H1 (cell line): ENCODE measurements around the gene PKN3. TPM values are rescaled to one million over a fixed set of nuclear protein-coding genes. Genes with fewer than 3 reads are reported as not detected.
A peak's percentile ranks its signal among the peaks of the same experiment; 100 is the strongest.

ENCODE experiments used
- CTCF ChIA-PET: fragments of 300-600 bp; sonication (Branson Sonifier 250); formaldehyde crosslinking; loops from one replicate; lab custom pipeline; 2021; ENCODE audit not compliant: partially characterized antibody; lab: Charles Lee
- POLR2A ChIA-PET: fragments of 300-600 bp; sonication (Branson Sonifier 250); formaldehyde crosslinking; loops from one replicate; lab custom pipeline; 2021; ENCODE audit warnings: inconsistent platforms; ENCODE audit not compliant: partially characterized antibody; lab: Charles Lee
- DNase-seq, 2 experiments: peaks; one replicate each; pipeline versions ENCODE4 v3.0.0 to v3.0.0-alpha.2; 2010 to 2022; ENCODE audit warnings: low spot score in 2 of 2, low read depth in 1 of 2, mixed read lengths in 1 of 2
- FAIRE-seq: peaks from 2 replicates; lab custom pipeline; 2011; peaks lifted over from hg19 to GRCh38; lab: Jason Lieb, UNC
- H2AFZ ChIP-seq: 2 replicates; pipeline ENCODE4 v1.8.1; 2012; ENCODE audit warnings: low read length, inconsistent platforms
- H2AK5ac ChIP-seq: 2 replicates; pipeline ENCODE4 v1.6.1; 2013; ENCODE audit warnings: low read depth, low read length
- H2BK120ac ChIP-seq: replicated peaks from 2 replicates; pipeline ENCODE3; 2013; ENCODE audit warnings: low read depth, low read length, inconsistent platforms
- H2BK12ac ChIP-seq: 2 replicates; pipeline ENCODE4 v1.6.1; 2013; ENCODE audit warnings: low read depth, low read length
- H2BK15ac ChIP-seq: 2 replicates; pipeline ENCODE4 v1.6.1; 2013; ENCODE audit warnings: low read length
- H2BK20ac ChIP-seq: 2 replicates; pipeline ENCODE4 v1.6.1; 2013; ENCODE audit warnings: low read length
- H2BK5ac ChIP-seq: 2 replicates; pipeline ENCODE4 v1.6.1; 2013; ENCODE audit warnings: low read depth, low read length
- H3K14ac ChIP-seq: 2 replicates; pipeline ENCODE4 v1.6.1; 2013; ENCODE audit warnings: inconsistent platforms; ENCODE audit not compliant: insufficient read length
- H3K18ac ChIP-seq: 2 replicates; pipeline ENCODE4 v1.6.1; 2013; ENCODE audit warnings: low read length; ENCODE audit errors: extremely low read depth
- H3K23ac ChIP-seq: 2 replicates; pipeline ENCODE4 v1.6.1; 2013; ENCODE audit warnings: inconsistent platforms; ENCODE audit not compliant: insufficient read length
- H3K23me2 ChIP-seq: 2 replicates; pipeline ENCODE4 v1.6.1; 2013; ENCODE audit warnings: low read depth, low read length
- H3K27ac ChIP-seq: 2 replicates; pipeline ENCODE4 v1.6.1; 2011; ENCODE audit warnings: low read depth, low read length, inconsistent platforms
- H3K27me3 ChIP-seq, 4 experiments: replicated peaks in 1 of 4; 1 replicate in 1 of 4; 2 replicates in 3 of 4; pipeline versions ENCODE4 v1.6.1 to v1.8.1; 2011 to 2013; ENCODE audit warnings: low read length in 3 of 4, mild to moderate bottlenecking in 3 of 4, inconsistent platforms in 2 of 4, mixed read lengths in 2 of 4, moderate library complexity in 1 of 4; ENCODE audit not compliant: control insufficient read depth in 3 of 4, insufficient read depth in 3 of 4; ENCODE audit errors: extremely low read depth in 1 of 4
- H3K36me3 ChIP-seq, 4 experiments: 2 replicates each; pipeline versions ENCODE4 v1.6.1 to v1.8.1; 2011 to 2013; ENCODE audit warnings: mild to moderate bottlenecking in 4 of 4, low read length in 3 of 4, moderate library complexity in 2 of 4, control low read depth in 1 of 4, inconsistent platforms in 1 of 4; ENCODE audit not compliant: insufficient read depth in 4 of 4, control insufficient read depth in 2 of 4
- H3K4ac ChIP-seq: replicated peaks from 2 replicates; pipeline ENCODE3; 2013; ENCODE audit warnings: low read length, low read depth, mixed read lengths, inconsistent platforms; ENCODE audit not compliant: insufficient read length
- H3K4me1 ChIP-seq, 4 experiments: replicated peaks in 1 of 4; 1 replicate in 1 of 4; 2 replicates in 3 of 4; pipeline versions ENCODE4 v1.6.1 to v1.8.1; 2011 to 2013; ENCODE audit warnings: low read length in 3 of 4, inconsistent platforms in 2 of 4, mixed read lengths in 1 of 4; ENCODE audit not compliant: insufficient read depth in 4 of 4, control insufficient read depth in 3 of 4
- H3K4me2 ChIP-seq, 2 experiments: 2 replicates each; pipeline versions ENCODE4 v1.6.1 to v1.8.1; 2011 to 2013; ENCODE audit warnings: low read depth in 2 of 2, low read length in 2 of 2, control low read depth in 1 of 2, inconsistent platforms in 1 of 2, mild to moderate bottlenecking in 1 of 2; ENCODE audit not compliant: insufficient read depth in 1 of 2
- H3K4me3 ChIP-seq, 4 experiments: fragments of 200-600, 300-600 bp in 1 of 4; sonication (generic), shearing (Covaris generic), sonication (Bioruptor Twin) in 1 of 4; 2 replicates each; pipeline versions ENCODE4 v1.5.1 to v1.8.1; 2011 to 2016; ENCODE audit warnings: low read length in 4 of 4, low read depth in 3 of 4, control low read depth in 2 of 4, inconsistent platforms in 2 of 4, mild to moderate bottlenecking in 2 of 4, mixed read lengths in 1 of 4, moderate library complexity in 1 of 4; ENCODE audit not compliant: insufficient read depth in 2 of 4; ENCODE audit errors: extremely low read depth in 1 of 4
- H3K56ac ChIP-seq: replicated peaks from 2 replicates; pipeline ENCODE3; 2013; ENCODE audit warnings: low read depth, mild to moderate bottlenecking, mixed read lengths, low read length, inconsistent platforms; ENCODE audit not compliant: insufficient read length
- H3K79me1 ChIP-seq: 2 replicates; pipeline ENCODE4 v1.6.1; 2013; ENCODE audit warnings: low read depth, low read length, control low read depth
- H3K79me2 ChIP-seq, 2 experiments: 2 replicates each; pipeline versions ENCODE4 v1.6.1 to v1.8.1; 2012 to 2013; ENCODE audit warnings: low read length in 2 of 2, mild to moderate bottlenecking in 2 of 2, inconsistent platforms in 1 of 2; ENCODE audit not compliant: insufficient read depth in 2 of 2, control insufficient read depth in 1 of 2
- H3K9ac ChIP-seq, 4 experiments: replicated peaks in 1 of 4; 1 replicate in 1 of 4; 2 replicates in 3 of 4; pipeline versions ENCODE4 v1.6.1 to v1.8.1; 2011 to 2013; ENCODE audit warnings: low read depth in 3 of 4, low read length in 3 of 4, control low read depth in 2 of 4, mild to moderate bottlenecking in 2 of 4, moderate library complexity in 2 of 4, inconsistent platforms in 1 of 4; ENCODE audit errors: extremely low read depth in 1 of 4
- H3K9me3 ChIP-seq, 2 experiments: 2 replicates each; pipeline versions ENCODE4 v1.6.1 to v1.8.1; 2012 to 2013; ENCODE audit warnings: mild to moderate bottlenecking in 2 of 2, moderate library complexity in 2 of 2, control low read depth in 1 of 2, inconsistent platforms in 1 of 2, low read depth in 1 of 2, low read length in 1 of 2, mixed read lengths in 1 of 2; ENCODE audit not compliant: insufficient read depth in 2 of 2
- H4K20me1 ChIP-seq, 2 experiments: replicated peaks in 1 of 2; 2 replicates each; pipeline versions ENCODE3 to v1.8.1; 2011 to 2013; ENCODE audit warnings: inconsistent platforms in 2 of 2, low read length in 2 of 2, mild to moderate bottlenecking in 1 of 2; ENCODE audit not compliant: insufficient read depth in 2 of 2, control insufficient read depth in 1 of 2
- H4K5ac ChIP-seq: 2 replicates; pipeline ENCODE4 v1.6.1; 2013; ENCODE audit warnings: low read length, low read depth, mixed read lengths, inconsistent platforms; ENCODE audit not compliant: insufficient read length
- H4K8ac ChIP-seq: 2 replicates; pipeline ENCODE4 v1.8.0; 2013; ENCODE audit warnings: mild to moderate bottlenecking, moderate library complexity, low read length, inconsistent platforms; ENCODE audit not compliant: insufficient read depth; ENCODE audit errors: extremely low read depth
- H4K91ac ChIP-seq: replicated peaks from 2 replicates; pipeline ENCODE3; 2013; ENCODE audit warnings: low read length, mixed read lengths, inconsistent platforms; ENCODE audit not compliant: insufficient read length
- BCL11A ChIP-seq, 2 experiments: IDR thresholded peaks; one replicate each; pipeline ENCODE4 v1.6.1; 2011; ENCODE audit warnings: low read depth in 2 of 2, low read length in 2 of 2, mild to moderate bottlenecking in 2 of 2
- CBX5 ChIP-seq: fragments of 300-800, 300-1000 bp; sonication (generic); IDR thresholded peaks from 2 replicates; pipeline ENCODE4 v1.7.1; 2016; ENCODE audit warnings: antibody characterized with exemption, low read length, low read depth
- EZH2 ChIP-seq: fragments of 200-600 bp; sonication (generic); IDR thresholded peaks from 2 replicates; pipeline ENCODE4 v1.7.1; 2012; ENCODE audit warnings: low read depth, mild to moderate bottlenecking, moderate library complexity, low read length, inconsistent platforms; ENCODE audit not compliant: severe bottlenecking
- KDM4A ChIP-seq: IDR thresholded peaks from one replicate; pipeline ENCODE4 v1.7.1; 2012; ENCODE audit warnings: low read depth, mild to moderate bottlenecking, moderate library complexity, low read length, inconsistent platforms; ENCODE audit not compliant: severe bottlenecking
- NANOG ChIP-seq: IDR thresholded peaks from 2 replicates; pipeline ENCODE4 v1.6.1; 2011; ENCODE audit warnings: low read length, low read depth, mild to moderate bottlenecking, inconsistent platforms; ENCODE audit not compliant: insufficient read depth, poor library complexity, severe bottlenecking
- NRF1 ChIP-seq: IDR thresholded peaks from 2 replicates; pipeline ENCODE4 v1.6.1; 2011; ENCODE audit warnings: mild to moderate bottlenecking, low read depth, low read length, improper control_type of control experiment
- POLR2A ChIP-seq, 2 experiments: IDR thresholded peaks; 1 replicate in 1 of 2; 2 replicates in 1 of 2; pipeline ENCODE4 v1.6.1; 2011; ENCODE audit warnings: low read depth in 2 of 2, low read length in 2 of 2, mild to moderate bottlenecking in 2 of 2; ENCODE audit errors: control extremely low read depth in 1 of 2
- POU5F1 ChIP-seq: IDR thresholded peaks from 2 replicates; pipeline ENCODE4 v1.6.1; 2011; ENCODE audit warnings: low read depth, mild to moderate bottlenecking, low read length, moderate library complexity
- RXRA ChIP-seq: IDR thresholded peaks from 2 replicates; pipeline ENCODE4 v1.6.1; 2011; ENCODE audit warnings: low read depth, mild to moderate bottlenecking, low read length, moderate library complexity; ENCODE audit not compliant: insufficient read depth
- SIN3A ChIP-seq, 2 experiments: IDR thresholded peaks in 1 of 2; conservative IDR thresholded peaks in 1 of 2; 2 replicates each; pipeline ENCODE4 v1.6.1; 2011 to 2012; ENCODE audit warnings: low read length in 2 of 2, improper control_type of control experiment in 1 of 2, low read depth in 1 of 2, mild to moderate bottlenecking in 1 of 2
- TAF7 ChIP-seq: optimal IDR thresholded peaks from 2 replicates; pipeline ENCODE3; 2011; ENCODE audit warnings: low read depth, mild to moderate bottlenecking, inconsistent platforms, low read length, moderate library complexity, borderline replicate concordance
- TBP ChIP-seq: IDR thresholded peaks from 2 replicates; pipeline ENCODE4 v1.6.1; 2011; ENCODE audit warnings: low read depth, low read length, improper control_type of control experiment
- WGBS, 2 experiments: shearing (Covaris generic) in 1 of 2; methylation state at CpG; one replicate each; pipeline versions ENCODE4 v1.1.6 to v1.1.7; 2013 to 2015; ENCODE audit warnings: low lambda C conversion rate in 2 of 2, mixed read lengths in 2 of 2, inconsistent platforms in 1 of 2, low coverage in 1 of 2, missing lambda C conversion rate in 1 of 2; ENCODE audit not compliant: insufficient replicate concordance in 2 of 2, insufficient coverage in 1 of 2, insufficient read length in 1 of 2; ENCODE audit errors: extremely low coverage in 1 of 2, missing lambda C conversion rate in 1 of 2; 5-methylcytosine and 5-hydroxymethylcytosine counted together
- polyA plus RNA-seq, 7 experiments: library from polyadenylated mRNA; depleted of rRNA in 3 of 7; stranded (reverse) in 5 of 7; unstranded in 2 of 7; fragments of >200 nt in 5 of 7; fragments of 200-250 nt in 2 of 7; gene quantifications; 1 replicate in 5 of 7; 2 replicates in 1 of 7; 4 replicates in 1 of 7; pipeline versions ENCODE4 v1.2.1 to v1.2.3, GENCODE V29; 2011 to 2013; ENCODE audit warnings: missing spikeins in 2 of 7, mixed read lengths in 2 of 7
- total RNA-seq: library from RNA; stranded (reverse); fragmentation: NEBNext Ultra II Directional; extraction: Animal tissue kit (Norgen Biotek cat#: 25700); gene quantifications from 2 replicates; pipeline ENCODE4 v1.2.1, GENCODE V29; 2021

Gene PKN3
- total and polyA plus RNA-seq, 2 of the 8 experiments (the other 6 are each of a cell fraction or from before 2014, with no cell fraction given): 15.7 to 16.3 TPM

DNA sequence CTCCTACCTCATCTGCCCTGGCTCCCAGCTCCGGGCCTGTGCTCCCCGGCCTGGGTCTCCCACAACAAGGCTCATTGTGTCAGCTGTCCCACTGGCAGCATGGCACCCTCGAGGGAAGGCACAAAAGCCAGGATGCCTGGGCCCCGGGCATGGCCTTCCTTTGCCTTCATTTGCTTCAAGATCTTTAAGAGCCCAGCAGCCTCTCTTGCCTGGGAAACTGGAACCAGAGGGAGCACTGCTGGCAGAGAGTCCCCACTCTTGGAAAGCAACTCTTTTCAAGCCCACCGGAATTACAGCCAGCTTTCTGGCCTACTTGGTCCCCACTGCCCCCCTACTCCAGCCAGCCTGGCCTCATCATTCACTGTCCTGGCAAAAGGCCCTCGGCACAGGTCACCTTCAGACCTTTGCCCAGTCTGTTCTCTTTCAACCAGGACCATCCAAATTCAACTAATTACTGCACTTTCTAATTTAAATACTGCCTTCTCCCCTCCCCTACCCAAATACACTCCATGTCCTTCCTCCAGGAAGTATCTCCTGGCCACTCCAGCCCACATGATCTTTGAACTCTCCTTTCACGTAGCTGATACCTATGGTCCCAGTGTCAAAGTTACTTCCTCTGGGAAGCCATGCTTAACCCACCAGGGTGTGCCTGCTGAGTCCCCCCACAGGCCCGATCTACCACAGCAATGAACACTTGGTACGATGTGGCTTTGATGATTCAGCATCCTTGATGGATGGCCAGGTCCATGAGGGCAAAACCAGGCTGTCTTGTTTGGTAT, 60.6 kb downstream of the PKN3 start:
- 88% methylated on average over 9 of the region's 9 CpGs; no CpG with 5 or more reads in 1 of the 2 experiments for WGBS, 2 experiments
- POLR2A ChIA-PET: interaction anchor here (1.5 kb wide), 1 partner anchor 57 kb away, joined by 4 read pairs; no protein-coding TSS in a partner anchor
- TF ChIP-seq EZH2: no peak
- TF ChIP-seq KDM4A: no peak
- TF ChIP-seq TAF7: no peak
- TF ChIP-seq POLR2A (IDR thresholded peaks at IDR 0.05; ENCODE audit: control extremely low read depth in 1 of 2, low read depth in 2 of 2, low read length in 2 of 2): no peak
- TF ChIP-seq SIN3A (conservative IDR thresholded peaks at IDR 0.05 in 1 of 2, IDR thresholded peaks at IDR 0.05 in 1 of 2; ENCODE audit: low read depth in 1 of 2, low read length in 2 of 2): no peak
- TF ChIP-seq POU5F1: no peak
- no peak for TF ChIP-seq CBX5
- no peak for TF ChIP-seq TBP
- no peak for TF ChIP-seq NANOG
- no peak for TF ChIP-seq BCL11A (IDR thresholded peaks at IDR 0.05; ENCODE audit: low read depth in 2 of 2, low read length in 2 of 2)
- TF ChIP-seq NRF1: no peak
- no peak for TF ChIP-seq RXRA

More for the DNA sequence above, 60.6 kb downstream of the PKN3 start:
- Histone ChIP-seq H2BK15ac (no peak overlapping the region), H3K56ac (no peak overlapping the region), H3K4me1 (peaks cover 0 to 3% (median 2%) of the 10 kb centered on the region in 4 experiments; a peak in 2 of 7 replicates), H2BK5ac (peak overlapping the region; percentile 44; the same call in 1 of the 2 replicates), H2BK120ac (no peak overlapping the region), H4K91ac (no peak overlapping the region), H3K27ac (no peak overlapping the region), H3K18ac (no peak overlapping the region), H2BK12ac (no peak overlapping the region), H2AK5ac (no peak overlapping the region), H3K27me3 (no peaks in the 10 kb centered on the region), H2AFZ (no peak overlapping the region), H3K4ac (no peak overlapping the region), H3K4me3 (no peak overlapping the region), H3K36me3 (no peaks in the 10 kb centered on the region; a peak in 1 of 8 replicates), H4K20me1 (peaks cover 0 to 1% of the 10 kb centered on the region in 2 experiments), H2BK20ac (no peak overlapping the region), H3K9ac (no peak overlapping the region), H4K8ac (no peak overlapping the region), H3K79me2 (no peaks in the 10 kb centered on the region; a peak in 1 of 4 replicates), H3K79me1 (no peaks in the 10 kb centered on the region), H3K23me2 (no peaks in the 10 kb centered on the region), H4K5ac (no peak overlapping the region), H3K4me2 (no peak overlapping the region), H3K14ac (no peak overlapping the region), H3K23ac (no peak overlapping the region), H3K9me3 (no peaks in the 10 kb centered on the region)
- FAIRE-seq (no peak), DNase-seq (no peak)
- CTCF ChIA-PET: interaction anchor here (1.0 to 5.4 kb wide), 6 partner anchors 9 to 46 kb away, joined by 3 to 27 read pairs (median 6); partner anchors contain the start of gene ZER1
